Stimulated activated naive CD8-positive, alpha-beta T cell treated with anti-CD3 and anti-CD28 coated beads, Interleukin-15, amount 100 ng/mL, for 72 hours (primary cell): ENCODE data around the gene SEPTIN12.
"Not testable (repeated sequence)": the region's sequence is repeated elsewhere in the genome, so short reads cannot be mapped to it uniquely, and the experiment has no call there.

Experiments
- ATAC-seq: fragments of 150-1000 bp; cut with Tn5 transposase; 2 replicates; pipeline ENCODE4 v1.10.0; 2021; ENCODE audit warnings: mild to moderate bottlenecking, moderate library complexity
- DNase-seq, 2 donors: peaks; one replicate each; pipeline ENCODE4 v3.0.0; 2021 to 2022
- H3K27ac Mint-ChIP-seq, 2 donors: one replicate each; pipeline ENCODE4 v1.8.0; 2022; ENCODE audit warnings: mild to moderate bottlenecking in 2 of 2, mixed read lengths in 2 of 2, moderate library complexity in 2 of 2
- H3K27me3 Mint-ChIP-seq: one replicate; pipeline ENCODE4 v1.8.0; 2022; ENCODE audit warnings: mixed read lengths
- H3K4me1 Mint-ChIP-seq: one replicate; pipeline ENCODE4 v1.8.0; 2022; ENCODE audit warnings: mild to moderate bottlenecking, mixed read lengths
- H3K4me3 Mint-ChIP-seq, 2 donors: one replicate each; pipeline ENCODE4 v1.8.0; 2022; ENCODE audit warnings: mild to moderate bottlenecking in 2 of 2, mixed read lengths in 2 of 2, moderate library complexity in 1 of 2
- H3K9me3 Mint-ChIP-seq, 2 donors: one replicate each; pipeline ENCODE4 v1.8.0; 2022; ENCODE audit warnings: mixed read lengths in 2 of 2

Gene SEPTIN12

DNA sequence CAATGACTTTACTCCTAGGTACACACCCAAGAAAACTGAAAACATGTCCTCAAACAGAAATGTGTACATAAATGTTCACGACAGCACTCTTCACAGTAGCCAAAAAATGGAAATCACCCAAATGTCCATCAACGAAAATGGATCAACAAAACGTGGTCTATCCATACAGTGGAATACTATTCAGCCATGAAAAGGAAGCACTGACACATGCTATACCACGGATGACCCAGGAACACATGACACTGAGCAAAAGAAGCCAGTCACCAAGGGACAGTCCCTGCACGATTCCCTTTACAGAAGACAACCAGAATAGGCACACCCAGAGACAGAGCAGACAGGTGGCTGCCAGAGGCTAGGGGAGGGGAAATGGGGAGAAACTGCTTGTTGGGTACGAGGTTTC, 32.5 kb downstream of the SEPTIN12 start:
- no peak overlapping the region for H3K4me3 Mint-ChIP-seq
- H3K27ac Mint-ChIP-seq: no peak overlapping the region
- DNase-seq: no peak
- no peaks in the 10 kb centered on the region for H3K4me1 Mint-ChIP-seq
- H3K9me3 Mint-ChIP-seq: no peaks in the 10 kb centered on the region
- ATAC-seq: no peak
- no peaks in the 10 kb centered on the region for H3K27me3 Mint-ChIP-seq

DNA sequence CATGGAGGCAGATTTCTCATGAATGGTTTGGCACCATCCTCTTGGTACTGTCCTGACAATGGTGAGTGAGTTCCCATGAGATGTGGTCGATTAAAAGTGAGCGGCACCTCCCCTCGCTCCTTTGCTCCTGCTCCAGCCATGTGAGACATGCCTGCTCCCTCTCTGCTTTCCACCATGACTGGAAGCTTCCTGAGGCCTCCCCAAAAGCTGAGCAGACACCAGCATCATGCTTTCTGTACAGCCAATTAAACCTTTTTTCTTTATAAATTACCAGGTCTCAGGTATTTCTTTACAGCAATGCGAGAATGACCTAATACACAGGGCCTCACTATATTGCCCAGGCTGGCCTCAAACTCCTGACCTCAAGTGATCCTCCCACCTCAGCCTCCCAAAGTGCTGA, 33.3 kb downstream of the SEPTIN12 start:
- H3K4me3 Mint-ChIP-seq: no peak overlapping the region
- ATAC-seq (no peak), DNase-seq (no peak)
- no peaks in the 10 kb centered on the region for H3K27me3 Mint-ChIP-seq
- no peaks in the 10 kb centered on the region for H3K4me1 Mint-ChIP-seq
- H3K27ac Mint-ChIP-seq: no peak overlapping the region
- H3K9me3 Mint-ChIP-seq: no peaks in the 10 kb centered on the region

DNA sequence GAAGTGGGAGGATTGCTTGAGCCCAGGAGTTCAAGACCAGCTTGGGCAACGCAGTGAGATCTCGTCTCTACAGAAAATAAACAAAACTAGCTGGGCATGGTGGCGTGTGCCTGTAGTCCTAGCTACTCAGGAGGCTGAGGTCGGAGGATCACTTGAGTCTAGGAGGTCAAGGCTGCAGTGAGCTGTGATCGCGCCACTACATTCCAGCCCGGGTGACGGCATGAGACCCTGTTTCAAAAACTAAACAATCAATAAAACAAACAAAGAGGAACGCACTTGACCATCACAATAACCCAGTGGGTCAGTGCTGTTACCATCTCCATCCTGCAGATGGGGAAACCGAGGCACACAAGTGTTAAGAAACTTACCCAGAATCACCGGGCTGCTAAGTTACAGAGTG, 34.9 kb downstream of the SEPTIN12 start:
- no peak for ATAC-seq

DNA sequence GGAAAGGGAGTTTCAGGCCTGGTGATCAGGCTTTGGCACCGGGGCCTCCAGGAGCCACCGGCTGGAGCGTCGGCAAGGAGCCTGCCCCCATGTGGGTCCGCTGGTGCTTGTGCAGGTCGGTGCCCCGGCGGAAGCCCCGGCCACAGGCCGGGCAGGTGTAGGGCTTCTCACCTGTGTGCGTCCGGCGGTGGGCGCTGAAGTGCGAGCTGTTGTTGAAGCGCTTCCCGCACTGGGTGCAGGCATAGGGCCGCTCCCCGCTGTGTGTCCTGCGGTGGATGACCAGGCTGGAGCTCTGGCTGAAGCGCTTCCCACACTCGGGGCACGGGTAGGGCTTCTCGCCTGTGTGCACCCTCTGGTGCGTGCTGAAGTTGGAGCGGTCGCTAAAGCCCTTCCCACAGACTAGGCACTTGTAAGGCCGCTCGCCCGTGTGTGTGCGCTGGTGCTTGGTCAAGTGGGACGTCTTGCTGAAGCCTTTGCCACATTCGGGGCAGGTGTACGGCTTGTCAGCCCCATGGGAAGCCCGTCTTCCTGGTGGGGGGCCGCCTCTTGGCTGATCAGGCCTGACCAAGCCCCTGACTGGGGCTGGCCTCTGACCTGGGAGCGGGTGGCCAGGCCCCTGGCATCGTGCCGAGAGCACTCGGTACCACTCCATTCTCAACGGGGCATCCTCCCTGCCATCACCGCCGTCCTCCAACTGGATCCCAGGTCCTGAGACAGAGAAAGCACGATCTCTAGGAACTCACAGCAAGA, 35.6 kb downstream of the SEPTIN12 start:
- H3K4me1 Mint-ChIP-seq: peaks cover 20% of the 10 kb centered on the region
- no peak for DNase-seq
- H3K27ac Mint-ChIP-seq: no peak overlapping the region
- no peak for ATAC-seq
- no peaks in the 10 kb centered on the region for H3K27me3 Mint-ChIP-seq
- no peaks in the 10 kb centered on the region for H3K9me3 Mint-ChIP-seq
- no peak overlapping the region for H3K4me3 Mint-ChIP-seq

More for the DNA sequence above, 34.9 kb downstream of the SEPTIN12 start:
- no peaks in the 10 kb centered on the region for H3K27me3 Mint-ChIP-seq
- no peak for DNase-seq
- H3K4me3 Mint-ChIP-seq: no peak overlapping the region
- no peaks in the 10 kb centered on the region for H3K9me3 Mint-ChIP-seq
- H3K4me1 Mint-ChIP-seq: peaks cover 13% of the 10 kb centered on the region
- no peak overlapping the region for H3K27ac Mint-ChIP-seq

DNA sequence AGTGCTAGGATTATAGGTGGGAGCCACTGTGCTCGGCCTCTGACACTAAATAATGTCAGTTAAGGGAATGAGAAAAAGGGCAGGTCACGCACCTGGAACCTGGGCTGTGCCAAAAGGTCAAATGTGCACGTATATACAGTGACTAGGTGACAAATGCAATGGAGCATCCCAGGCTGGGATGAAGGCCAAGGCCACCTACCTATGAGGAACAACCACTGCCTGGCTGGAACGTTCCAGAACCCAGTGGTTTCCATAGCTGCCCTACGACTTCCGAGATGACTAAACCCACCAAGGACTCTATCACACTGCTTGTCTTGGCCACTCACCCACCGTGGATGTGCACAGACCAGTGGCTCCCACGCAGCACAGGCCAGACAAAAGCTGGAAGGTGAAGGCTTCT, 37.2 kb downstream of the SEPTIN12 start:
- DNase-seq: no peak
- Mint-ChIP-seq H3K4me3 (no peak overlapping the region), H3K9me3 (no peaks in the 10 kb centered on the region)

DNA sequence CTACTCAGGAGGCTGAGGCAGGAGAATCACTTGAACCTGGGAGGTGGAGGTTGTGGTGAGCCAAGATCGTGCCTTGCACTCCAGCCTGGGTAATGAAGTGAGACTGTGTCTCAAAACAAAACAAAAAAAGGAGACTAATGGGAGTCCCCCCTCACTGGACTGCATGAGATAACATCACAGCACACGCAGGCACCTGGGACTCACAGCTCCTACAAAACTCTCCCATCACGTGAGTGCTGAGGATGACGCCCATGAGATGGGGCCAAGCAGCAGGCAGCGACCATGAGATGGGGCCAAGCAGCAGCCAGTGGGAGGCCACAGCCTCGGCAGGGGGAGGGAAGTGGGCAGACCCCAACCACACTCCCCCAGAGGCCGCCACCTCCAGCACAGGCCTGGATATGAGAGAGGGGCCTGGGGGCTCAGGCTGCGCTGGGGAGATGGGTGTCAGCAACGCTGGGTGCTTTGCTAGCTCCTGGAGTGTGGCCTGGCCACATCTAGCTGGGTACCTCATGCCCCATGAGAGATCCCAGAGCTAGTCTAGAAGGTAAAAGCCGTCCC, 38.4 kb downstream of the SEPTIN12 start:
- H3K9me3 Mint-ChIP-seq: no peaks in the 10 kb centered on the region
- H3K4me3 Mint-ChIP-seq: no peak overlapping the region
- DNase-seq (no peak), ATAC-seq (no peak)
- no peaks in the 10 kb centered on the region for H3K27me3 Mint-ChIP-seq
- no peak overlapping the region for H3K27ac Mint-ChIP-seq
- peaks cover 30% of the 10 kb centered on the region for H3K4me1 Mint-ChIP-seq

More for the DNA sequence above, 37.2 kb downstream of the SEPTIN12 start:
- H3K27me3 Mint-ChIP-seq: no peaks in the 10 kb centered on the region
- no peak for ATAC-seq
- peaks cover 30% of the 10 kb centered on the region for H3K4me1 Mint-ChIP-seq
- no peak overlapping the region for H3K27ac Mint-ChIP-seq

DNA sequence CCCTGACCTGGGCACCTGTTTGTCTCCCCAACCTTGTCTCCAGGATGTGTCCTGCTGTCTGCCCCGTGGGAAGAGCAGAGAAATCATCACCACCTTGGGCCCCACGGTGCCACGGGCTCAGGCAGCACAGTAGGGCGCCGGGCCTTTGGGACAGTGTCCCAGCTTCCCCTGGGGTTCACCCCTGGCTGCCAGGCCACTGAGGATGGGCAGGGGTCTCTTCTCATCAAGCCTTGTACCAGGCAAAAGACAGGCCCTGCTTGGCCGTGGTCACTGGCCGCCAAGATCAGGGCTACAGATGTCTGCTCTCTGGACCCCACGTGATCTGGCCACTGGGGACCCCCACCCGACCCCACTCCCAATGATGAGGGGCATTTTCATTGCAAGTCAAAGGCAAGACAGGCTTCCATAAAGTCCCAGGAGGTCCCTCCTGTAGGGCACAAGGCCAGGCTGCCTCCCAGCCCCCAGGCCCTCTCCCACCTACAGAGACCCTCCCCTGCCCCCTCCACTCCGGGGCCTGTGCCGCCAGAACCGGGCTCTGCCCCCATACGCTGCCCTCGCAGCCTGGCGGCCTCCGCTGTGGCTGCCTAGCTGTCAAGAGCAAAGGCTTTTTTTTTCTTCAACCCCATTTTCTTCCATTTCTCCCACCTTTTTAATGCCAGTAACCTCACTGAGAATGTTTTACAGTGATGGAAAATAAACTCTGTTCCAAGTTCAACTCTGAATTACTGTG, 39.3 kb downstream of the SEPTIN12 start:
- Mint-ChIP-seq H3K9me3 (no peaks in the 10 kb centered on the region), H3K27me3 (no peaks in the 10 kb centered on the region), H3K4me3 (peak overlapping the region in 1 of 2 donors; percentile 26), H3K4me1 (peaks cover 30% of the 10 kb centered on the region), H3K27ac (peak overlapping the region; percentile 71 to 93)
- peak; percentile 9 for ATAC-seq
- no peak for DNase-seq

DNA sequence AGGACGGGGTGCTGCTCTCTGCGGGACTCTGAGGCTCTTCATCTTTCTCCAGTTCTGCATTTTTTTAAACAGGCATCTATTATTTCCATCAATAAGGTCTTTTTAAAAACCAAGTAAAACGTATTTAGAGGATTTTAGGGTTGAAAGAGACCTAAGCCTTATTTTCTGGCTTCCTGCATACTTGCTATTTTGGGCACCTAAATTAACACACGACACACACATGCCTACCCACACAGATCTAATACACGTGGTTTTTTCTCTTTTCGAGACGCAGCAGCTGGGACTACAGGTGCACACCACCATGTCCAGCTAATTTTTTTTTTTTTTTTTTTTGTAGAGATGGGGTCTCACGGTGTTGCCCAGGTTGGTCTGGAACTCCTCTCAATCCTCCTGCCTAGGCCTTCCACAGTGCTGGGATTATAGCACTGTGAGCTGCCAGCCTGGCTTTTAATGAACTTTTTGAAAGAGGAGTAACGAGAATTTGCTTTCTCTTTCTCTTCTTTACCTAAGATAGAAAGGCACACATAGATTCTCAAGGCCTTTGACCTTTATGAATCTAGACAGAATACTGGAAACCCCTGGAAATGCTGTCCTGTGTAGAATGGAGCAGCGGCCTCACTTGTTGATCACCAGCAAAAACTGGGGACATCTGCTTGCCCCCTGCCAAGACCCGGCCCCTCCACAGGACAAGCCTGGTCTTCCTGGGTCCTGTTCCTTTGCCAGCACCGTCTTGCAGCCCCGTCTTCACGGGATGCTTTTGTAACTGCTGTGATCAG, 40.1 kb downstream of the SEPTIN12 start:
- ATAC-seq (peak; percentile 38), DNase-seq (no peak)
- Mint-ChIP-seq H3K27me3 (no peaks in the 10 kb centered on the region), H3K4me3 (peak overlapping the region; percentile 55 to 74), H3K9me3 (no peaks in the 10 kb centered on the region), H3K27ac (peak overlapping the region; percentile 93), H3K4me1 (peaks cover 37% of the 10 kb centered on the region)

DNA sequence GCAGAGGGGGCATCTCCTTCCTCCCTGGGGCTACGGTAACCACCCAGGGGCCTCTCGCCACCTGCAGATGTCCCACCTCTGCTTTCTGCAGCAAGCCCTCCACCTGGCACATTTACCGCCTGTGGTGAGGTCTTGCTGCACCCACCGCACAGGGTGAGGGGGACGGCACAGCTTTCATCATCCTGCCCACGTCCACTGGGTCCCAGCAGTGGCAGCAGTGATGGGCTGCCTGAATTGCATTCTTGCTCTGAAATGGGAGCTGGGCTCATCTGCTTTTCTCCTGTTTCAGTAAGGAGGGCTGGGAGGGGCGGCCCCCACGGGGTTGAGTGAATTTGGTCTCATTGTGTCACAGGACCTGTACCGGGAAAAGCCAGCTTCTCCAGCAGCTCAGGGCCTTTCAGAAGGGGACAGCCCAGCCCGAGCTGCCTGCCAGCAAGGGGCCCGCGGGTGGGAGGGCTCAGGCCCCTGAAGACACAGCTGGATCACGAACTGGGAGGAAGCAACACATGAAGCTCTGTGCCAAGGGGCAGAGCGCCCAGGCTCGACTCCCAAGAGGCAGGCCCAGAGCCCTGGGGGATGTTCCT, 41.1 kb downstream of the SEPTIN12 start:
- Mint-ChIP-seq H3K9me3 (no peaks in the 10 kb centered on the region), H3K27me3 (no peaks in the 10 kb centered on the region), H3K4me3 (peak overlapping the region in 1 of 2 donors; percentile 74), H3K27ac (peak overlapping the region in 1 of 2 donors; percentile 88), H3K4me1 (peaks cover 41% of the 10 kb centered on the region)
- DNase-seq (no peak), ATAC-seq (peak; percentile 47)

DNA sequence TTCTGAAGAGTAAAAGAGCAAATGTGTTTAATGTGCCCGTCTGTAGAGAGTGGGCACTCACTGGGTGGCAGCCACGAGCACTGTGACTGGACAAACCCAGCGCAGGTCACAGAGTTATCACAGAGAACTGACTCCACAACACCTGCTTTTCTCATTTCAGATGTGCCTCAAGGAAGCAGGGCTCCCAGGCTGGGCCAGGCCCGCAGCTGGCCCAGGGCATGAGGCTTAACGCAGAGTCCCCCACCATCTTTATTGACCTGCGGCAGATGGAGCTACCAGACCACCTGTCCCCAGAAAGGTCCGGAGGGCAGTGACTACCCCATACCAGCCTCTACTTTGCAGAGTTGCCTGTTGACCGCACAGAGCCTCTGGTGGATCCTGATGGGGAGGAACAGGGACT, 41.9 kb downstream of the SEPTIN12 start:
- H3K27me3 Mint-ChIP-seq: no peaks in the 10 kb centered on the region
- DNase-seq (no peak), ATAC-seq (no peak)
- H3K27ac Mint-ChIP-seq: no peak overlapping the region
- H3K4me1 Mint-ChIP-seq: peaks cover 41% of the 10 kb centered on the region
- no peaks in the 10 kb centered on the region for H3K9me3 Mint-ChIP-seq
- H3K4me3 Mint-ChIP-seq: no peak overlapping the region

DNA sequence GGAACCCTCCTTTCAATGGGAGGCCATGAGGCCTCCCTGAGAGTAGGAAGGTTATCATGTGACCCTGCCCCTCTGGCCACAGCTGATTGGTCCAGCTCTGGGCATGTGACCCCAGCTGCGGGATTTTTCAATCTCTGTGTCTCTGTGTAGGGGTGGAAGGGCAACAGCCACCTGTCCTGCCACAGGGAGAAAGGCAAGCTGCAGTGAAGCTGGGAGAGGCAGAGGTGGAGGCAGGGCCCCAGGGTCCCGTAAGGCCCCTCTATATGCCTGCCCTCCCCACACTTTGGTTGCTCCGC, 42.9 kb downstream of the SEPTIN12 start:
- Mint-ChIP-seq H3K4me3 (no peak overlapping the region), H3K9me3 (no peaks in the 10 kb centered on the region), H3K27me3 (no peaks in the 10 kb centered on the region), H3K4me1 (peaks cover 41% of the 10 kb centered on the region), H3K27ac (no peak overlapping the region)
- ATAC-seq: no peak
- no peak for DNase-seq

DNA sequence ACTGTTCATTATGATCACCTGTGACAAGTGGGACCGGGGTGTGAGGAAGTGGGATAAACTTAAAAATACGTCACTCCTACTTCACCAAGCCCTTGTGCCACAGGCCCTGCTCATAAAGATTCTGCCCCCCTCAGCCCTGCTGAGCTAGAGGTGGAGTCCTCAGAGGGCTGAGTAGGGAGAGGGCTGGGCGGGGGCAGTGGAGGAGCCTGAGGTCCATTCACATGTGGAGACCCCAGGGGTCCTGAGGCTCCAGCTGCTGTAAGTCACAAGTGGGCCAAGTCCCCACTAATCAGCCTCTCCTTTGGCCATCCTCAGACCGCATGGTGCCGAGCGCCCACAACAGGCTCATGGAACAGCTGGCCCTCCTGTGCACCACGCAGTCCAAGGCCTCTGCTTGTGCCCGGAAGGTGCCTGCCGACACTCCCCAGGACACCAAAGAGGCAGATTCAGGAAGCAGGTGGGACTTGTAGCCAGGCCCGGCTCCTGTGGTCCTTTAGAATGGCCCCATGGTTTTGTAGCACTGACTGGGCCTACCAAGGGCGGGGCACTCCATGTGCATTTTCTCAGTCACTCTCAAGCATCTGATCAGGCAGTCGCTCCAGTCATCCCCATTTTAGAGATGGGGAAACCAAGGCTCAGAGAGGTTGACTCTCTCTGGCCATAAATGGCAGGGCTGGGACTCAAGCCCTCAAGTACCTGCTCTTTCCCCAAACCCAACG, 43.4 kb downstream of the SEPTIN12 start:
- ATAC-seq (no peak), DNase-seq (no peak)
- H3K4me1 Mint-ChIP-seq: peaks cover 41% of the 10 kb centered on the region

DNA sequence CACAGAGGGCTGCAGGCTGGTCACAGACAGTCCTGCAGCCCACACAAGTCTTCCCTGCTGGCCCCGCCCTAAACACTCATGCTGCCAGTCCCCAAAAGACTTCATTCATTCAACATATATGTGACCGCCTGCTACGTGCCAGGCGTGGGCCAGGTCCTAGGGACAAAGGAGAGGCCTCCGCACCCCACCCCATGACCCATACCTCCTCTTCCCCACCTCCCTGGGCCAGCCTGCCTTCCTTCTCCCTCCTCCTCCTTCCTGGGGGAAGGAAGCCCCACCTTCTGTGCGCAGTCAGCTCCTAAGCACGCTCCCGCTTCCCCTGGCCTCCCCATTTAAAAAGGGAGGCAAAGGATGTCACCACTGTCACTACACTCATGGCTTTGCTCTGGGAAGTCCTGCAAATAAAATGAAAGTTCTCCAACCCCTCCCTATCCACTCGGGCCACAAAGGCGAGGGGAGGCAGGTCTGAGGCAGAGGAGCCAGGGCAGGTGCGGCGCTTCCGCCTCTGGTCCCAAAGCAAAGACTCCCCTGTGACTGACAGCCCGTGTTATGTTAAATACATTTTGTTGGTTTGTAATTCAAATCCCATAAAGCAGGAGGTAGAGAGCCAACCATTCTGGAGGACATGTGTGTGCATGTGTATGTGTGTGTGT, 44.8 kb downstream of the SEPTIN12 start:
- Mint-ChIP-seq H3K27ac (peak overlapping the region in 1 of 2 donors; percentile 92), H3K4me1 (peaks cover 29% of the 10 kb centered on the region), H3K4me3 (peak overlapping the region; percentile 60 to 72), H3K9me3 (no peaks in the 10 kb centered on the region), H3K27me3 (no peaks in the 10 kb centered on the region)
- no peak for ATAC-seq
- no peak for DNase-seq

More for the DNA sequence above, 43.4 kb downstream of the SEPTIN12 start:
- Mint-ChIP-seq H3K27me3 (no peaks in the 10 kb centered on the region), H3K9me3 (no peaks in the 10 kb centered on the region), H3K4me3 (no peak overlapping the region), H3K27ac (no peak overlapping the region)

DNA sequence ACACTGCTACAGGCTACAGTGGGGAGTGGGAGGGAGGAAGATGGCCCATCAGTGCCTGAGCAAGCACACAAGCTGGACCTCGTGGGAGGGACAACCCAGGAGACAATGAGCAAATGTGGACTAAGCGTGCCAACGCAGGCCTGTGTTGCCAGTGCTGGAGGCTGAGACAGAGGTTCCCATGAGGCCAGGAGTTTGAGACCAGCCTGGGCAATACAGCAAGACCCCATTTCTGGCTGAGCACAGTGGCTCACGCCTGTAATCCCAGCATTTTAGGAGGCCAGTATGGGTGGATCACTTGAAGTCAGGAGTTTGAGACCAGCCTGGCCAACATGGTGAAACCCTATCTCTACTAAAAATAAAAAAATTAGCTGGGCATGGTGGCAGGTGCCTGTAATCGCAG, 49.8 kb downstream of the SEPTIN12 start:
- peaks cover 15% of the 10 kb centered on the region for H3K4me1 Mint-ChIP-seq
- H3K27ac Mint-ChIP-seq, DNase-seq, H3K27me3 Mint-ChIP-seq, H3K9me3 Mint-ChIP-seq, ATAC-seq, H3K4me3 Mint-ChIP-seq: not testable (repeated sequence)
